ENCODE data around the gene GPC2.

GPC2 gene

DNA sequence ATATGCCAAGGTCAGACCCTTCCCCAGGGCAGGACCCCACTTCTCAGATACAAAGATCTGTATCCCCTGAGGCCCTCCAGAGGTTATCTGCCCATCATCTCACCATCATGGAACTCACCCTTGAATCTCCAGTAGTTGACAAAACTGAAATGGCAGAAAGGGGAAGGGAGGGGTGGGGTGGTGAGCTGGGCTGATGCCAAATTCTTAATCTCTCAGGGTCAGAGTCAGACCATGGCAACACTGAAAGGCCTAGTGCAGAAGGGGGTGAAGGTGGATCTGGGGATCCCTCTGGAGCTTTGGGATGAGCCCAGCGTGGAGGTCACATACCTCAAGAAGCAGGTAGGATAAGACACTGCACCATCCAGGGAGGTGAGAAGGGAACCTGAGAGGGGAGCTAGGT, 54.6 kb downstream of the GPC2 start:
- no peak for DNase-seq (ENCODE audit: low read depth in 2 of 2)

DNA sequence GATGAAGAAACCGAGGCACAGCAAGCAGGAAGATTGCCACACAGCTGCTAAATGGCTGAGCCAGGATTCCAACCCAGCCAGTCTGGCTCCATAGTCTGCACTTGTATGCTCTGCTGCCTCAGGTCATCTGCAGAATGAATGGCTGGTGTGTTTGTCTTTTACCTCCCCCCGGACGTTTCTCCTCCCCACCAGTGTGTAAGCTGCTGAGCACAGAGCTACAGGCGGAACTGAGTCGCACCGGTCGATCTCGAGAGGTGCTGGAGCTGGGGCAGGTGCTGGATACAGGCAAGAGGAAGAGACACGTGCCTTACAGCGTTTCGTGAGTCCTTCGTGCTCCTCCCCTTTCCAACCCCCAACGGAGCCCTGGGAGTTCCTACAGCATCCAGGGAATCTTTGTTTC, 55.1 kb downstream of the GPC2 start:
- DNase-seq (ENCODE audit: low read depth in 2 of 2) = no peak

DNA sequence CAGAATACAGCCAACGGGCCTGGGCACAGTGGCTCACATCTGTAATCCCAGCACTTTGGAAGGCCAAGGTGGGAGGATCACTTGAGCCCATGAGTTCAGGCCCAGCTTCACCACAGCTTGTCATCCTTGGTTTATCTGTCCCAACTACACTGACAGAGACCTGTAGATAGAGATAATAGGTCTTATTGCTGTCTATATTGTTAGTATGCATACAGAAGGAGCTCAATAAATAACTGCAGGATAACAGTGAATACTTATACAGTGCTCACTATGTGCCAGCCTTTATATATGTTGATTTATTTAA, 56.5 kb downstream of the GPC2 start:
- DNase-seq (ENCODE audit: low read depth in 2 of 2) = no peak

DNA sequence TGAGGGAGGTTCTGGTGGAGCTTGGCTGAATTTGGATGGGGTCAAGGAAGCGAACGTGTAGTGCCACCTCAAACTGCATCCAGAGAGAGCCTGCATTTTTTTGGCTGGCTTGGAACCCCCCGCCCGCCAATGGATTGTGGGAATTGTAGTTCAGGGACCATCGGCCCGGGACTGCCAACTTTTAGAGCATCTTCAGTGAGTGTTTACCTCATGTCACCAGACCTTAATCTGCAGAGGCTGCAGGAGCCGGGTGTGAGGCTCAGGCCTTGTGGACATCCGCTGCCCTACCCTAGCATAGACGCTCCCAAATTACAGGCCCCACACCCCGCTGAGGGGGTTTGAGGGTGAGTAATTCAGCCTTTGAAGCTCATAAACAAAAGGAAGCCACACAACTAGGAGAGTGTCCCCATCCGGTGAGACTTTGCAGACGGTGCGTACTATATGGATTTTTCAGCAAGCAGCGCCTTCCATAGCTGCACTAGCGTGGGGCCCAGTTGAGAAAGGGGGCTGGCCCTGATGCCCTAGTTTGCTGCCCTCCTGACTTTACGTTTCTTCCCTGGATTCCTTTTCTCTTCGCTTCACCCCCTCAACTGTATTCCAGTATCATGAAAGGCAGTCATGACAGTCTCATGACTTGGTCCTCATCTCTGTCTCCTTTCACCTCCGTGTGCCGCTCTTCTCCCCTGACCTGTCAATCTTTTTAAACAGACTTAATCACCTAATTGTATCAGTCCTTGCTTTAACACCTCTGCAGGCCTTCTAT, 57.0 kb downstream of the GPC2 start:
- peak; percentile 54 to 57 for DNase-seq (ENCODE audit: low read depth in 2 of 2)
